AG09309 (cell line): Measurements from ENCODE around the gene FAM47E.

Source experiments
- DNase-seq: peaks from one replicate; pipeline ENCODE4 v3.0.0-alpha.2; 2010; ENCODE audit warnings: low read depth
- H3K4me3 ChIP-seq: 2 replicates; pipeline ENCODE4 v1.5.1; 2011; ENCODE audit warnings: mild to moderate bottlenecking, low read depth, low read length, moderate library complexity; ENCODE audit not compliant: control insufficient read depth
- TF ChIP-seq, protein P1 (sequence below): IDR thresholded peaks from 2 replicates; pipeline ENCODE4 v1.5.1; 2011; ENCODE audit warnings: mild to moderate bottlenecking, low read depth, low read length, inconsistent platforms; ENCODE audit not compliant: insufficient read depth, control insufficient read depth; ENCODE audit errors: missing control alignments

Gene FAM47E

DNA sequence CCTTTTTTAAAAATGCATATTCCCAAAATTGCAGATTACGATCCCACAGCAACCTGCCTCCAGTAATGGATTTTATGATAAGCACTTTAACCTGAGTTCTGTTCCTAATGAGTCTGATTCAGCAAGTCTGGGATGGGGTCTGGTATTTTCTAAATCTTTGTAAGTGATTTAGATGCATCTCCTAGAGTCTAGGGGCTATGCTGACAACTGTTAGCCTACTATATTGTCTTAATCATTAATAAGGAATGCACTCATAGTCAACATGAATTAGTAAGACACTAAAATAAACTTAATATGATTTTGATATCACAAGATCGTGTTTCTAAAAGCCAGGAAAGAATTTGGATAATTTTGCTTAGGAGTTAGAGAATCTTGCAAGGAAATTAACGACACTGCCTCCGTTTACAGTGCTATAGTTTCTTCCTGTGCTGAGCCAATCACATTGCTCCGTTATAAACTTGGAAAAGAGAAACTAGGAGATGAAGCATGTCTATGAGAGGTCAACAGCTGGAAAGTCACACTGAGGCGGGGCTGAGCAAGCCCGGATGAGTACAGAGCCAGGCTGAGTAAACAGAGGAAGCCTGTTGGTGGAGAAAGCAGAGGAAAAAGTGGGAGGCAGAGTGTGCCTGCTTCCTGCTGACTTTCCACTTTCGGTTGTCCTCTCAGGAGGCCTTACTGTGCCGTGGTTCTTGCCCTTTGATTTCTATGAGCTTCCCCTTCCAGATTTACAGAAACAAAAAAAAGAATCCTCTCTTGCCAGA lies 43.3 kb upstream of the FAM47E start:
- peak; percentile 66 for DNase-seq
- TF ChIP-seq, protein P1, sequence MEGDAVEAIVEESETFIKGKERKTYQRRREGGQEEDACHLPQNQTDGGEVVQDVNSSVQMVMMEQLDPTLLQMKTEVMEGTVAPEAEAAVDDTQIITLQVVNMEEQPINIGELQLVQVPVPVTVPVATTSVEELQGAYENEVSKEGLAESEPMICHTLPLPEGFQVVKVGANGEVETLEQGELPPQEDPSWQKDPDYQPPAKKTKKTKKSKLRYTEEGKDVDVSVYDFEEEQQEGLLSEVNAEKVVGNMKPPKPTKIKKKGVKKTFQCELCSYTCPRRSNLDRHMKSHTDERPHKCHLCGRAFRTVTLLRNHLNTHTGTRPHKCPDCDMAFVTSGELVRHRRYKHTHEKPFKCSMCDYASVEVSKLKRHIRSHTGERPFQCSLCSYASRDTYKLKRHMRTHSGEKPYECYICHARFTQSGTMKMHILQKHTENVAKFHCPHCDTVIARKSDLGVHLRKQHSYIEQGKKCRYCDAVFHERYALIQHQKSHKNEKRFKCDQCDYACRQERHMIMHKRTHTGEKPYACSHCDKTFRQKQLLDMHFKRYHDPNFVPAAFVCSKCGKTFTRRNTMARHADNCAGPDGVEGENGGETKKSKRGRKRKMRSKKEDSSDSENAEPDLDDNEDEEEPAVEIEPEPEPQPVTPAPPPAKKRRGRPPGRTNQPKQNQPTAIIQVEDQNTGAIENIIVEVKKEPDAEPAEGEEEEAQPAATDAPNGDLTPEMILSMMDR = no peak
- H3K4me3 ChIP-seq = peak overlapping the region; percentile 31

DNA sequence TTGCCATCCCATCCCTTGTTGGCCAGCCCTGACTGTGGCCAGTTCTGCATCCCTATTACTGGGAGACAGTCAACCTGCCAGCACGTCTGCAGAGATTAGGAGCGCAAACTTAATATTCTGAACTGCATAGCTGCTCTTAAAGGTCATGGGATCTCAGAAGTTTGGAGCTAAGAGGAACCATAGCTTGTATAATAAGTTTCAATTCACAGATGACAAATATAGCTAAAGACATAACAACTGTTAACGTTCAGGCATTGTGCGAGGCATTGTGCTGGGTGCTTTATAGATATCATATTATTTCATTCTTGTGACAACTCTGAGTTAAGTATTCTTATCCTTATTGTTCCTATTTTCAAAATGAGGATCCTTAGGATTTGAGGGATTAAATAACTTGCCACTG lies 41.6 kb upstream of the FAM47E start:
- DNase-seq = no peak
- no peak overlapping the region for H3K4me3 ChIP-seq
- TF ChIP-seq, protein P1 = no peak

DNA sequence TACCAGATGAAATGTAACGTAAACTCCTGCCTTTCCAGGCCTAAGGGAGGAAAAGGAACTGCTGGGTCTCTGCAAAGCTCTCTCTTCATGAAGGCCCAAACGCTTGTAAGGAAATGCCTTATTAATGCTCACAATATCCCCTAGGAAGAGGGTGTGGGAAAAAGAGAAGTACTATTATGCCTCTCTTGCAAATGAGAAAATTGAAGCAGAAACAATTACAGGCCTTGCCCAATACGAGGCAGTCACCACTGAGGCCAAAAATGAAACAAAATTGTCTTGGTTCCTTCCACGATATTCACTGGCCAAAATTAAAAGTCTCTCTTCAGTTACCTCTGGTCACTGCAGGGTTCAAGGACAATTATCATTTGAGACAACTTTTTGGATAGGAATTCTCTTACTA lies 41.1 kb upstream of the FAM47E start:
- H3K4me3 ChIP-seq = no peak overlapping the region

DNA sequence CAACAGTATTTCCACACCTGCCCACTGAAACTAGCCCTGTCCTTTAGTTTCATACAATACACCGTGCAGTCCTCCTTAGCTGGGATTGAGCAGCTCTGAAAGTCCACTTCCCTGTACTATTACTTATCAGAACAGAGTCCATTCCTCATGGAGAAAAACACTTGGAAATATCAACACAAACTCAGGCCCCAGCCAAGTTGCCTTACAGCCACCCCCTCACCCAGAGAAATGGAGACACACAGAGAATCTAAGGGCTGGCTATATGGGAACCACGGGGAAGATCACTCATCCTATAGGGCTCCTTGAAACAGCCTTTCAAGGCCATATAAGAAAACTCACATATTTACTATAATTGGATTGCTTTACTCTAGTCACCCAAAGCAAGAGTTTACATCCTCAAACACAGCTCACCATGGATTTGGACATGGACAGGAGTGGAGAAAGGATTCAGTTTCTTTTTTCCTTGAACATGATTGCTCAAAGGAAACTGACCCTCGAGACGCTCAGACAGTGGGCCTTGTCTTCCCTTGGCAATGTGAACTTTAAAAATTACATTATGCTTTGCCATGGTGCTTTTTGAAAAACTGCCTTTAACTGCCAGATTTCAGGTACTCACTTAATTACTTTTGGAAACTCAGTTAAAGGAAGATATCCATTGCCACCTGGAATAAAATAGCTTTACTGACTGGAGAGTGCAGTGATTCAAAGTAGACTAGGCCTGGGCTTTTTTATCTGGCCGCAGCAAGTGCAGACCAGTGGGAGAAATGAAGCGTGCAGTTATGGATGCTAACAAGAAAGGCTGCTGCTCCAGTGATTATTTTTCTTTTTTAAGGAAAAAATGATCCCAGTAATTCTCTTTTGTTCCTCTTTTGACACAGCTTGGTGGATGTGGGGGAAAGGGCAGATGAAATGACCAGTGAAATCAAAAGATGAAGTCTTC lies 39.5 kb upstream of the FAM47E start:
- H3K4me3 ChIP-seq = peak overlapping the region; percentile 64
- no peak for DNase-seq
- TF ChIP-seq, protein P1 = no peak

More for the DNA sequence above, 41.1 kb upstream of the FAM47E start:
- TF ChIP-seq, protein P1 = no peak
- DNase-seq = no peak

DNA sequence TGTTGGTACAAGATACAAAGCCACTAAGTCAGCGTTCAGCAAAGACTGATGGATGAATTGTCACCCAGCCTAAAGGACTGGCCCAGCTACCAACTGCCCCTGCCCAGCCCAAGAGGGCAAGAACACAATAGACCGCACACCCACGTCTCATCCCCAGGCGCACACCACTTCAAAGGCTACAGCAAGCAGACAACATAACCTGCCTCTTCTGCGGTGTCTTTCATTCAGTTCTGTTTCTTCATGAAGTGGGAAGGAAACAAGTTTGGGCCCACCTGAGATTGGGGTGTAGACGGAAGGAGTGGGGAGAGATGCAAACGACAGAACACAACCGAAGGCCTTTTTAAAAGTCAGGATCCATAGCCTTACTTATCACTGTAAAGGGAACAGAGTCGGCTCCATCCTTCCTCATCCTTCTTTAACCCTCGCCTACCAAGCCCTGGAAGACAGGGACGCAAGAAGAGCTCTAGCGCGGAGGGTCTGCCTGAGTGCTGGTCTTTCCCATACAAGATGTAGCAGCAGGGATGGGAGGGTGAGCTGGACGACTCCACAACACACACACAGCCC lies 38.6 kb upstream of the FAM47E start:
- no peak for DNase-seq
- H3K4me3 ChIP-seq = peak overlapping the region; percentile 64
- TF ChIP-seq, protein P1 = no peak

DNA sequence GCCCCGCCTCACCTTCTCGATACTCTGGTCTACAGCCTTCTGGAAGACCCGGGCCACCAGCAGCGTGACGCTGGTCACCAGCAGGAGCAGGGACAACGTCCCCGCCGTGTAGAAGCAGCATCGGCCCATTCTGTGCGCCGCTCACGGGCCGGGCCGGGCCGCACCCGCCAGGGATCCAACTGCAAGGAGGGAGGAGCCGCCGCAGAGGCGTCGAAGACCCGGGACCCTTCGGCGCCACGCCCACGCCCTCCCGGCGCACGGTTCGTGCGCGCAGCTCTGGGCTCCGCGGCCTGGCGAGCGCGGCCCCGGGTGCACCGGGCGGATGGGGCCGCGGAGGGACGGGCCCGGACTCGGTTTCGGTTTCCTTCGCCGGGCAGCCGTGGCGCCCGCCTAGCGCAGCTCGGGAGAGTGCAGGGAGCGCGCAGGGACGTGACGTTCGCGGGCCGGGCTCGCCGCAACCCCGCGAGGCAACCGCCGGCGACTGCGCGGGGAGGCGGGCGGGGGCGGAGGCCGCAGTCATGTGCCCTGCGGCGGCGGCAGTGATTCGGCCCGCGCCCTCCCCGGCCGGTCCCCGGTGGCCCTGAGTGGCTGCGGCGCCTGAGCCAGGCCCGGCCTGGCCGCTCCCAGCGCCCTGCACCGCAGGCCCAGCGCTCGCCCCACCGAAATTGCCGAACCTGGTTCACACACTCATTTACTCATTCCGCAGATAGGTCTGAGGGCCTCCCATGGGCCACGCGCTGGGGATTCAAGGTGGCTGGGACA lies 37.9 kb upstream of the FAM47E start, which contains the start of gene SCARB2:
Gene SCARB2, minus strand, starts transcription at position 410 of the 762 bp plus-strand sequence. Its CDS starts 281 bp downstream, at position 129.
- peak; percentile 48 for DNase-seq
- TF ChIP-seq, protein P1 = no peak
- peak within 1 kb of the TSS; percentile 64 for H3K4me3 ChIP-seq
